T-helper 1 cell treated with Interleukin-12 subunit alpha and Interleukin-12 subunit beta and Interleukin-4 antibody, amounts not matched to agents 30 μg/mL and 1 μg/mL, for 36 hours (primary cell): ENCODE results near the gene ELOVL7.
"Not testable (repeated sequence)": the region's sequence is repeated elsewhere in the genome, so short reads cannot be mapped to it uniquely, and the experiment has no call there.

Experiments
- H3K27ac Mint-ChIP-seq: one replicate; pipeline ENCODE4 v1.8.0; 2021; ENCODE audit warnings: mild to moderate bottlenecking, mixed read lengths
- H3K27me3 Mint-ChIP-seq: one replicate; pipeline ENCODE4 v1.8.0; 2021; ENCODE audit warnings: low read depth, mixed read lengths
- H3K36me3 Mint-ChIP-seq: one replicate; pipeline ENCODE4 v1.8.0; 2021; ENCODE audit warnings: low read depth, mixed read lengths
- H3K4me1 Mint-ChIP-seq: one replicate; pipeline ENCODE4 v1.8.0; 2021; ENCODE audit warnings: low read depth, mixed read lengths
- H3K4me3 Mint-ChIP-seq: one replicate; pipeline ENCODE4 v1.8.0; 2021; ENCODE audit warnings: mild to moderate bottlenecking, moderate library complexity, mixed read lengths
- H3K9me3 Mint-ChIP-seq: one replicate; pipeline ENCODE4 v1.8.0; 2021; ENCODE audit warnings: mixed read lengths

ELOVL7 gene

DNA sequence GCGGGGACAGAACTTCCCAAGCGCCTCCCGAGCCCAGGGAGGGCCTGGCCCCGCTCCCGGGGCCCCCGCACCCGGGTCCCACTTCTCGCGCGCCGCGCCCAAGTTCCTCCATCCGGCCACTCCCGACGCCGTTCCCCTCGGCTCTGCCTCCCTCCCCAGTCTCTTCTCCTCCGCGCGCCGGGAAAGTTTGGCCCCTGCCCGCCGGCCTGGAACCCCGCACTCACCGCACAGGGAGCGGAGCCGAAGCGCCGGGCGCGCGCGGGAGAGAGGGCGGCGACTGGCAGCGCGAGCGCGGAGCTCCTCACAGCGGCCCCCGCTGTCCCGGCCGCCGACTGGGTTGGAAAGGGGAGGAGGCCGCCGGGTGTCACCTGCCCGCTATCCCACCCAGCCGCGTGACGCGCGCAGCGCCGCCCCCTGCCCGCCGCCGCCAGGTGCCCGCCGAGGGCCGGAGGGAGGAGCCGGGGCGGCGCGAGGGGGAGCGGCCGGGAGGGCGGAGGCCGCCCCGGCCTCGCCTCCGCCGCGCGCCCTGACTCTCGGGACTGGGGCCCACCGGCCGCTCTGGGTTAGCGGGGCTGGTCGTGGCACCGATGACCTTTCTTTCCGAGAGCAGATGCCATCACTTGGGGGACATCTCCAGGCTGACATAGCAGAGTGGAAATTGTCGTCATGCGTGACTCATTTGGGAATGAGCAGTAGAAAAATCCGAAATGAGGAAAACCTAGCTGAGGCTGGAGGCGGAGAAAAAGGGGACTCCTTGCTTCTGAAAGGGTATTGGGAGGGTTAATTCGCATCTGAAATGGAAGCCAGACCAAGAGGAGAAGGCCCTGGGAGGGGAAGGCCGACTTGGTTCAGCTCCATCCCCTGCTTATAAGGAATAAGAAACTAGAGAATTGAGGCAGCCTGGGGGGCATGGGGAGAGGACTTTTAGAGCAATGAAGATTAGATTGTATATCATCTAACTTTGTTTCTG lies at the start of gene ELOVL7:
ELOVL7 (minus strand) TSS at position 334 of the 970 bp plus-strand sequence. CDS start 56,872 bp downstream, outside the sequence.
- H3K4me3 Mint-ChIP-seq: peak within 1 kb of the TSS; percentile 85
- H3K36me3 Mint-ChIP-seq: peaks cover 4% of the 10 kb centered on the region
- H3K4me1 Mint-ChIP-seq: peaks cover 10% of the 10 kb centered on the region
- peaks cover 63% of the 10 kb centered on the region for H3K27me3 Mint-ChIP-seq
- no peak within 1 kb of the TSS for H3K27ac Mint-ChIP-seq
- H3K9me3 Mint-ChIP-seq: no peaks in the 10 kb centered on the region

DNA sequence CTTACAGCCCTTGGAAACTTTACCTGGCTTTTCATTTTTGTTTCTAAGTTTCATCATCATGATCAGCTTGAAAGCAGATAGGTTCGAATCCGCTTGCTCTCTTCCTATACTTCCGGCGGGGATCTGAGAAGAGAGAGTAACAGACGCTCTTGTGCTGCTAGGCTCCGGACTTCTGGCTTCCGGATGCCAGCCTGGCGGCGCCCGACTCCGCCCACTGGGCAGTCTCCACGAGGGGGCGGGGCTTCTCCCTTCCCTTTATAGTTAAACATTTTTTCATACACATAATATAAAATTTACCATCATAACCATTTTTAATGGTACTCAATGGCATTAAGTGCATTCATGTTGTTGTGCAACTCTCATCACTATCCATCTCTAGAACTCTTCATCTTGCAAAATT lies 49.5 kb upstream of the ELOVL7 start:
- Mint-ChIP-seq H3K4me1 (no peaks in the 10 kb centered on the region), H3K9me3 (no peaks in the 10 kb centered on the region), H3K27me3 (no peaks in the 10 kb centered on the region), H3K27ac (no peak overlapping the region), H3K36me3 (peaks cover 11% of the 10 kb centered on the region), H3K4me3 (no peak overlapping the region)

DNA sequence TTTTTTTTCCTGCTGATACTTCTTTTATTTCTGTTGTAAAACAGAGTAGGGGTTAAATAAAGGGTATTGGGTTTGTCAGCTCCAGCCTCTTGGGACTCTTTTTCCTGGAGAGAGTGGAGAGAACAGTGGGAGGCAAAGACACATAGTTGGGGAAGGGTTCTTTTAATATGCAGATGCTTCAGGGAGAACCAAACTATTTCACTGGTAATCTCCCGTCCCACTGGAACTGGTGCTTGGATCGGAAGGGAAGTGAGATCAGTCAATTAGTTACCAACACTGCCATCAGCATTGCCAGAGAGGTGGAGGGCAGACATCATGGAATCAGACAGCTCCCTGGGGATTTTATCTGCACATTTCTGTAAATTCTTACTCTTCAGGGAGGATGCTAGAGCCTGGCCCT lies 47.6 kb upstream of the ELOVL7 start:
- H3K9me3 Mint-ChIP-seq: no peaks in the 10 kb centered on the region
- no peaks in the 10 kb centered on the region for H3K4me1 Mint-ChIP-seq
- peaks cover 7% of the 10 kb centered on the region for H3K36me3 Mint-ChIP-seq
- no peak overlapping the region for H3K4me3 Mint-ChIP-seq
- H3K27ac Mint-ChIP-seq: no peak overlapping the region
- no peaks in the 10 kb centered on the region for H3K27me3 Mint-ChIP-seq

DNA sequence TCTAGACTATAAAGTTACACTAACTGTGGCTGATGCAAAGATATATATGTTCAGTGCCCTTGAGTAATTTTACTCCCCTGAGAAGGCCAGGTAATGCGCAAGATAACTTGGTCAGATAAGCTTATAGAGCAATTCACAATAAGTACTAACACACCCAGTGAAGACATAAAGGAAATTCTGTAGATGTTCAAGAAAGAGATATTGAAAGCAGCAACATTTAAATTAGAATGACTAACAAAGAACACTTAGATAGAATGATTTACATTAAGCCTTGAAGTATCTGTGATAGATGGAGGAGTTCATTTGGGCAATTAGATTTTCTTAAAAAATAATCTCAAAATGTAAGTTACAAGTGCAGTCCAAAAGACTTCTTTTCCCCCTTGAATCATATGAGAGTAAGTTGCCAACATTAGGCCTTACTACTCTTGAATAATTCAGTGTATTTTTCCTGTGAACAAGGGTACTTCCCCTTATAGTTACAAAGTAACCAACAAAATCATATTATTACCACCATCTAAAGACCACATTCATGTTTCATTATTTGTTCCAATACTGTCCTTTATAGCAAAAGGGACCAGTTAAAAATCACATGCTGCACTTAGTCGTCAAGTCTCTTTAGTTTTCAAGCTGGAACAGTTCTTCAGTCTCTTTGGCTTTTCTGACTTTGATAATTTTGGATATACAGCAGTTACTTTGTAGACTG lies 44.4 kb upstream of the ELOVL7 start:
- H3K36me3 Mint-ChIP-seq: peaks cover 4% of the 10 kb centered on the region
- H3K27me3 Mint-ChIP-seq: no peaks in the 10 kb centered on the region
- H3K27ac Mint-ChIP-seq: no peak overlapping the region
- H3K4me1 Mint-ChIP-seq: no peaks in the 10 kb centered on the region
- no peaks in the 10 kb centered on the region for H3K9me3 Mint-ChIP-seq
- H3K4me3 Mint-ChIP-seq: no peak overlapping the region

DNA sequence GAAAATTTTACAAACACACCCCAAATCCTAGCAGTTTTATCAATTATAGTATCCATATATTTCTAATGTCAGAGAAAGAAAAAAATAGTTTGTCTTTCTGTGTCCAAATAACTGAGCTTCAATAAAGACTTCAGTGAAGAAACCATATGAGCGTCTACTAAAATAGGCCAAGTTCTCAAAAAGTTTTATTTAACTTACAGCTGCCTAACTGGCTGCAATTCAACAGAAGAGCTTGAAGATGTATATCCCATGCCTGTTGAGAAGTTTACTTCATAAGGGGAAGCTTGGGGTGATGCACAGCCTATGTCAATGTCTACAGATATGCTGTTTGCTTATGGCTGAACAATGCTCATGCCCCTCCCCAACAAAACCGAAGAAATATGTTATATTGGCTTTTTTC lies 43.7 kb upstream of the ELOVL7 start:
- H3K36me3 Mint-ChIP-seq: peaks cover 2% of the 10 kb centered on the region
- no peaks in the 10 kb centered on the region for H3K27me3 Mint-ChIP-seq
- H3K27ac Mint-ChIP-seq: no peak overlapping the region
- H3K9me3 Mint-ChIP-seq: no peaks in the 10 kb centered on the region
- no peaks in the 10 kb centered on the region for H3K4me1 Mint-ChIP-seq
- no peak overlapping the region for H3K4me3 Mint-ChIP-seq

DNA sequence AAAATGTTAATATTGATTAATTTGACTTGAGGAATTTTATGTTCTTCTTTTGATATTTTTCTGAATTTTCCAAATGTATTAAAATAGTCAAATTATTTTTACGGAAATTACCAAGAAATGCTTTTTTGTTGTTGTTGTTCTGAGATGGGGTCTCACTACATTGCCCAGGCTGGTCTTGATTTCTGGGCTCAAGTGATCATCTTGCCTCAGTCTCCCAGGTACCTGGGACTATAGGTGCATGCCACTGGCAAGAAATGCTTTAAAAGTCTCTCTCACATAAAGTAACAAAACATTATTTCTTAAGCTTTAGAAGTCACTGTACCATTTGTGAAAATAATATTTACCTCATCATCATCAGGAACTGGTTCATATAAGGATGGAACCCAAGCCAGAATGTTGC lies 43.0 kb upstream of the ELOVL7 start:
- H3K27ac Mint-ChIP-seq: no peak overlapping the region
- H3K27me3 Mint-ChIP-seq: no peaks in the 10 kb centered on the region
- H3K9me3 Mint-ChIP-seq: no peaks in the 10 kb centered on the region
- H3K4me1 Mint-ChIP-seq: no peaks in the 10 kb centered on the region
- H3K4me3 Mint-ChIP-seq: no peak overlapping the region
- peaks cover 2% of the 10 kb centered on the region for H3K36me3 Mint-ChIP-seq

DNA sequence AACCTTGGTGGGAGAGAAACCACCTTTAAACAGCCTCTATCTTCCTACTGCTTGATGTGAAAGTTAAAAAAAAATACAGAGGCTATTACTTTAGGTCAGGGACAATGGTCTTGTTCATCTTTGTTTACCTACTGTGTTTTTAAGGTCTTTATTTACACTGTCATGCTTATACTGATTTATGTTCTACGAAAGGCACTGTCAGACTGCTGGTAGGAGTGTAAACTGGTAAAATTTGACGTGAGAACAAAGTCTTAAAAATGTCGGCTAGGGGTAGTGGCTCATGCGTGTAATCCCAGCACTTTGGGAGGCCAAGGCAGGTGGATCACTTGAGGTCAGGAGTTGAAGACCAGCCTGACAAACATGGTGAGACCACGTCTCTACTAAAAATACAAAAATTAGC lies 42.1 kb upstream of the ELOVL7 start:
- H3K36me3 Mint-ChIP-seq: peaks cover 2% of the 10 kb centered on the region
- no peak overlapping the region for H3K27ac Mint-ChIP-seq
- H3K9me3 Mint-ChIP-seq: no peaks in the 10 kb centered on the region
- H3K27me3 Mint-ChIP-seq: no peaks in the 10 kb centered on the region
- H3K4me1 Mint-ChIP-seq: no peaks in the 10 kb centered on the region
- no peak overlapping the region for H3K4me3 Mint-ChIP-seq

DNA sequence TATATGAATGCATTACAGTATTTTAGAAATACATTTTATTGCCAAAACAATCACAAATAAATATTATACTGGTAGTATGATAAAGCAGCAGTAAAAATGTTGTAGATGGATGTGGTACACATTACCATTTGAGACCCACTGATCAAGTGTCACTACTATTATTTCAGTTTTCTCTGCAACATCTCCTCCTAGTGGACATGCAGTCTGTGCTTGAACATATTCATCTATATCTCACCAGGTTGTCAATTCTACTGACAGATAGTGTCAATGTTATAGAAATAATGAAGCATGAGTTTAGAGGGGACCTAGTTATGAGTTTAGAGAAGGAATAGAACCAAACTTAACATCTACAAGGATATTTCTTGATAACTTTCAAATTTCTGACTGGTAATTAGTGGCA lies 39.2 kb upstream of the ELOVL7 start:
- H3K27ac Mint-ChIP-seq: no peak overlapping the region

DNA sequence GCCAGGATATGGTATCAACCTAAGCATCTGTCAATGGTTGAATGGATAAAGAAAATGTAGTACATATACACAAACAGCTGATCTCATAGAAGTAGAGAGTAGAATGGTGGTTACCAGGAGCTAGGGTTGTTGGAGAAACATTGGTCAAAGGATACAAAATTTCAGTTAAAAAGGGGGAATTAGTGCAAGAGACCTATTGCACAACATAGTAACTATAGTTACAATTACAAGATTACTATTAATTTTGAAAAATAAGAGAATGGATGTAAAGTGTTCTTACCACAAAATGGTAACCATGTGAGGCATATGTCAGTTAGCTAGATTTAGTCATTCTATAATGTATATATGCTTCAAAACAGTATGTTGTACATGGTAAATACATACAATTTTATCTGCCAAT lies 28.8 kb upstream of the ELOVL7 start:
- Mint-ChIP-seq H3K9me3 (peaks cover 16% of the 10 kb centered on the region), H3K4me3 (no peak overlapping the region), H3K36me3 (peaks cover 2% of the 10 kb centered on the region), H3K27ac (no peak overlapping the region), H3K27me3 (no peaks in the 10 kb centered on the region), H3K4me1 (no peaks in the 10 kb centered on the region)

More for the DNA sequence above, 39.2 kb upstream of the ELOVL7 start:
- no peaks in the 10 kb centered on the region for H3K4me1 Mint-ChIP-seq
- no peaks in the 10 kb centered on the region for H3K27me3 Mint-ChIP-seq
- no peak overlapping the region for H3K4me3 Mint-ChIP-seq
- no peaks in the 10 kb centered on the region for H3K36me3 Mint-ChIP-seq
- H3K9me3 Mint-ChIP-seq: peaks cover 15% of the 10 kb centered on the region

DNA sequence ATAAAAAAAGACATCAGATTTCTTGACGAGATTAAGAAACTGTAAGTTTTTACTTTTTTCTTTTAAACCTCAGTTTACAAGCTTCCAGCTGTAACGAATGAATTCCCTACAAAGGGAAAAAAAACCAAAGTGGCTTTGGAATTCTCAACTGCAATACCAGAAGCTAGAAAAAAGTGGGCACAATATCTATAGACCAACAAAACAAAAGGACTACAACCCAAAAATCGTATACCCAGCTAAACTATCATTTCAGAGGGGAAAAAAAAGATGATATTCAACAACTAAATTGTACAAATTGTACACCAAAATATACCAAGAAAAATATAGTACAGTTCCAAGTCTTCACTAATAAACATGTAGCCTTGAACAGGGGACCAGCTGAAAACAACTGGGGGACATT lies 26.8 kb upstream of the ELOVL7 start:
- Mint-ChIP-seq H3K27ac (no peak overlapping the region), H3K9me3 (peaks cover 16% of the 10 kb centered on the region), H3K27me3 (no peaks in the 10 kb centered on the region), H3K4me1 (no peaks in the 10 kb centered on the region), H3K4me3 (no peak overlapping the region), H3K36me3 (peaks cover 2% of the 10 kb centered on the region)

DNA sequence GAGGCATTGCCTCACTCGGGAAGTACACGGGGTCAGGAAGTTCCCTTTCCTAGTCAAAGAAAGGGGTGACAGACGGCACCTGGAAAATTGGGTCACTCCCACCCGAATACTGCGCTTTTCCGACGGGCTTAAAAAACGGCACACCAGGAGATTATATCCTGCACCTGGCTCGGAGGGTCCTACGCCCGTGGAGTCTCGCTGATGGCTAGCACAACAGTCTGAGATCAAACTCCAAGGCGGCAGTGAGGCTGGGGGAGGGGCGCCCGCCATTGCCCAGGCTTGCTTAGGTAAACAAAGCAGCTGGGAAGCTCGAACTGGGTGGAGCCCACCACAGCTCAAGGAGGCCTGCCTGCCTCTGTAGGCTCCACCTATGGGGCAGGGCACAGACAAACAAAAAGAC lies 16.5 kb upstream of the ELOVL7 start:
- H3K4me3 Mint-ChIP-seq, H3K27me3 Mint-ChIP-seq, H3K27ac Mint-ChIP-seq, H3K4me1 Mint-ChIP-seq, H3K9me3 Mint-ChIP-seq, H3K36me3 Mint-ChIP-seq: not testable (repeated sequence)

DNA sequence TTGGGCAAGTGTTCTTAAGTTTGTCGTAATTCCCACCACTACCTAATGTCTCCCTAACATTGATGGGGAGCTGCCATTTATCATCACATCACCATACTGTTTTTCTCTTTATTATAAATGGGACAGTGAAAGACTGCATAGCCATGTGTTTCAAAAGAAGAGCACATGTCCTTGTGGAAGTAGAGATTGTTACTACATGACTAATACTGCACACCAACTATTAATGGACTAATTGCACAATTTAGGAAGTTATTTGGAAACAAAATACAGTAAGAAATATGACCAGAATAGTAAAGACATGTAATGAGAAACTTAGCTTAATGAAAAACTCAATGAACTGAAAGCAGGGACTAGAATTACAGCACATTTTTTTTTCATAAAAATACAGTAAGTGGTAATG lies 12.0 kb upstream of the ELOVL7 start:
- Mint-ChIP-seq H3K9me3 (peaks cover 2% of the 10 kb centered on the region), H3K27ac (no peak overlapping the region), H3K27me3 (no peaks in the 10 kb centered on the region), H3K4me1 (no peaks in the 10 kb centered on the region), H3K36me3 (no peaks in the 10 kb centered on the region), H3K4me3 (no peak overlapping the region)

DNA sequence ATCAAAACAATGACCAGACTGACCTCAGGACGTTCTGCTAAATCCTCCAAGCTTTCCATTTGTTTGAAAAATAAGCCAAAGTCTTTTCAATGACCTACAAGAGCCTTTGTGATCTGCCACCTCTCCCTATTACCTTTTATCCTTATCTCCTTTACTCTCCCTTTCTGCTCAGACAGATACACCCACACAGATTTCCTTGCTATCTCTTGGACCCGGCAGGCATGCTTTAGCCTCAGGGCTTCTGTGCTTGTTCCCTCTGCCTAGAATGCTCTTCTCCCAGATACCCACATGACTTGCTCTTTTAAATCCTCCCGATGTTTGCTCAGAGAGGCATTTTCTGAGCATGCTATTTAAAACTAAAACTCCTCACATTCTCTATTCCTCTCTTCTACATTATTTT lies 8.9 kb upstream of the ELOVL7 start:
- Mint-ChIP-seq H3K36me3 (no peaks in the 10 kb centered on the region), H3K27me3 (peaks cover 2% of the 10 kb centered on the region), H3K9me3 (no peaks in the 10 kb centered on the region), H3K27ac (no peak overlapping the region), H3K4me1 (no peaks in the 10 kb centered on the region), H3K4me3 (no peak overlapping the region)

DNA sequence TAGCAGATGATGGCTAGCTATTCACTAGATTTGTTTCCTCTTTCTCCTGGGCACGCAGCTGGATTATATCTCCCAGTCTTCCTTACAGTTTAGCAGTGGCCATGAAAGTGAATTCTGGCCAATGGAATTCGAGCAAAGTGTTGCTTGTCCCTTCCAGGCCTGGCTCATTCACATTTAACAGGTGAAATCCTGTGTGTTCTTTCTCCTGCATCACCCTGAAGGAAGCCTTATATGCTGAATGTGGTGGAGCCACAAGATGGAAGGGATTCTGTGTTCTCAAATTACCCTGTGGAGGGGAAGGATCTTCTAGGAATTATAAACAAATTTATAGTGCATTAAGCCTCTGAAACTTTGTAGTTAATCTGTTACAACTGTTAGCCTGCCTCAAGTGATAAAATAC lies 8.2 kb upstream of the ELOVL7 start:
- H3K36me3 Mint-ChIP-seq: no peaks in the 10 kb centered on the region
- H3K27me3 Mint-ChIP-seq: peaks cover 4% of the 10 kb centered on the region
- H3K4me3 Mint-ChIP-seq: no peak overlapping the region
- no peak overlapping the region for H3K27ac Mint-ChIP-seq
- no peaks in the 10 kb centered on the region for H3K4me1 Mint-ChIP-seq
- H3K9me3 Mint-ChIP-seq: no peaks in the 10 kb centered on the region

DNA sequence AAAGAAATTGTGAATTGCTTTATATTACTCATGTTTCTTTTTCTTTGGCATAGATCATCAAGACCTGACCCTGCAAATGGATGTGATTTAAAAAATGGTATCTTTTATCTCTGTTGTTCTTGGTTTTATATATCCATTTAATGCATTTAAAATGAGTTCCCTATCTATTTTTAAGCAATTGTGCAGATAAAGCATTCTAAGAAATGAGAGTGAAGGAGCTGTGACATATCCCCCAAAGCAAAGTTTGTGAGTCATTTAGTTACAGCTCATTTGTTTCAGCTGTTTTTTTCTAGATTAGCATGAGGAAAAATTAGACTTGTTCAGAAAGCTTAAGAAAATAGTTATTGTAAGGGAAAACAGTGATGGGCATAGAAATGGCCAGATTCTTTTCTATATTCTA lies 7.6 kb upstream of the ELOVL7 start:
- Mint-ChIP-seq H3K27ac (no peak overlapping the region), H3K36me3 (no peaks in the 10 kb centered on the region), H3K9me3 (no peaks in the 10 kb centered on the region), H3K4me1 (no peaks in the 10 kb centered on the region), H3K4me3 (no peak overlapping the region), H3K27me3 (peaks cover 8% of the 10 kb centered on the region)
